ENCODE data around the gene KLRC1.
"Not testable (repeated sequence)": the region's sequence is repeated elsewhere in the genome, so short reads cannot be mapped to it uniquely, and the experiment has no call there.

KLRC1 gene

DNA sequence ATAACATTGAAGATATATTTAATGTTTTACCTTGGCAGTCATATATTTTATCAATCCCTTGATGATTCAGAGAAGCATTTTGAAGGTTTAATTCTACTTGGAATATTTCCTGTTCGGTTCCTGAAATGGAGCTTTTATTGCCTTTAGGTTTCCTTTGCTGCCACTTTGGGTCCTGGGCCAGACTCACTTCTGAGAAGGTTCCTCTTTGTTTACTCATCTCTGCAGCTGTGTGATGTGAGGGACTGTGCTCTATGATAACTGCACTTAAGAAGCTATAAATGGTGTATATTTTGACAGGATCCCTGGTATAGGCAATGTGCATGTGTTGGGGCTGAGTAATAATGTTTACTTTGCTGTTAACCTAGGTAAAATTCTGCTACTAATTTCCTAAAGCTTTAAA, 32.8 kb downstream of the KLRC1 start, which contains the start of gene KLRC3:
Gene KLRC3 (minus strand): TSS at position 262 of the 400 bp plus-strand sequence. CDS start 45 bp downstream, at position 217.
- DNase-seq (ENCODE audit: low read depth), result not testable (repeated sequence)

- DNase-seq (ENCODE audit: low read depth), result no peak
Measured at GRCh38 chr12:10409392-10409791, 43.8 kb downstream of the KLRC1 start, which contains the start of gene KLRC4. Gene KLRC4 (minus strand): TSS chr12:10409757. CDS start chr12:10409575, 182 bp downstream.

GRCh38 chr12:10408842-10409241, 44.3 kb downstream of the KLRC1 start:
- no peak for DNase-seq (ENCODE audit: low read depth)

GRCh38 chr12:10406725-10407124, 46.5 kb downstream of the KLRC1 start:
- DNase-seq (ENCODE audit: low read depth), result no peak

DNA sequence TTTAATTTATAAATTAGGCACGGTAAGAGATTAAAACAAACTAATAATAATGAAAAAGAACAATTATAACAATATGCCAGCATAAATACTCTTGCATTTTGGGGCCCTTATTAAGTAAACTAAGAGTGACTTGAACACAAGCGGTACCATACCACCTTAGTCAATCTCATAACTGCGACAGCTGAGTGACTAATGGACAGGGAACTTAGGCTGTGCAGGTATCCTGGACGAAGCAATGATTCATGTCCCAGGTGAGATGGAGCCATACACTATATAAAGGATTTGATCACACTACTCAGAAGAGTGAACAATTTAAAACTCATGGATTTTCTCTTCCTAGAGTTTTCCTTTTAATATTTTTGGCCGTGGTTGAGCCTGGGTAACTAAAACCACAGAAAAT, 47.9 kb downstream of the KLRC1 start:
- DNase-seq (ENCODE audit: low read depth), result no peak

DNA sequence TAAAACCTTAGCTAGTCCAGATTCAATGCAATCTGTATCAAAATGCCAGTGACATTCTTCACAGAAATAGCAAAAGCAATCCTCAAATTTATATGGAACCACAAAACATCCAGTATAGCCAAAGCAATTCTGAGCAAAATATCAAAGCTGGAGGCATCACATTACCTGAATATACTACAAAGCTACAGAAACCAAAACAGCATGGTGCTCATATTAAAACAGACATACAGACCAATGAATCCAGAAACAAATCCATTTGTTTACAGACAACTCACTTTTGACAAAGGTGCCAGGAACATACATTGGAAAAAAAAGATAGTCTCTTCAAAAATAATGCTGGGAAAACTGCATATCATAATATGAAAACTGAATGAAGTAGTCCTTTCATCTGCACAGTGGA, 48.4 kb downstream of the KLRC1 start:
- DNase-seq (ENCODE audit: low read depth), result no peak

- DNase-seq (ENCODE audit: low read depth), result no peak
Measured at GRCh38 chr12:10400829-10401228, 52.3 kb downstream of the KLRC1 start.

GRCh38 chr12:10398168-10398567, 55.0 kb downstream of the KLRC1 start:
- DNase-seq (ENCODE audit: low read depth), result no peak

DNA sequence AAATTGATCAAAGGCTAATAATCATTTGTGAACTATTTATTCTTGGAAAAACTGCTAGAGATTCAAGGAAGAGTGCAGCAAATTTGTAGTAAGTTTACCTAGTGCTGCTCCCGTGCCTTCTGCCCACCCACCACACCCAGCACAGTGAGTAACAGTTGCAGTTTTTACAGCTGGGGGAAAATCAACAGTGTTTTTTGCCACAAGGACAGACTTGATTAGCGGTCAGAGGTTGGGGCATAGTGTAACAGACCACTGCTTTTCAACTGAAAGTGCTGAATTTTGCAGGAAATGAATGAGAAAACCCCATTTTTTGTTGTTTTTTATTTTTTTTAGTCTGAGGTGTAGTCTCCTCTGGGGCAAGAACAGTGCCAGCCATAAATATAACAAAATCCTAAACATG, 55.9 kb downstream of the KLRC1 start:
- DNase-seq (ENCODE audit: low read depth), result no peak

- not testable (repeated sequence) for DNase-seq (ENCODE audit: low read depth)
Measured at GRCh38 chr12:10396176-10396575, 57.0 kb downstream of the KLRC1 start.
